Measurements from ENCODE around the gene NUDT3. TPM values are rescaled to one million over a fixed set of nuclear protein-coding genes. Genes with fewer than 3 reads are reported as not detected.
"Not testable (repeated sequence)": the region's sequence is repeated elsewhere in the genome, so short reads cannot be mapped to it uniquely, and the experiment has no call there.

NUDT3 gene
- total and polyA plus RNA-seq, 4 donors = 3.2 to 20.2 (median 9.5) TPM

DNA sequence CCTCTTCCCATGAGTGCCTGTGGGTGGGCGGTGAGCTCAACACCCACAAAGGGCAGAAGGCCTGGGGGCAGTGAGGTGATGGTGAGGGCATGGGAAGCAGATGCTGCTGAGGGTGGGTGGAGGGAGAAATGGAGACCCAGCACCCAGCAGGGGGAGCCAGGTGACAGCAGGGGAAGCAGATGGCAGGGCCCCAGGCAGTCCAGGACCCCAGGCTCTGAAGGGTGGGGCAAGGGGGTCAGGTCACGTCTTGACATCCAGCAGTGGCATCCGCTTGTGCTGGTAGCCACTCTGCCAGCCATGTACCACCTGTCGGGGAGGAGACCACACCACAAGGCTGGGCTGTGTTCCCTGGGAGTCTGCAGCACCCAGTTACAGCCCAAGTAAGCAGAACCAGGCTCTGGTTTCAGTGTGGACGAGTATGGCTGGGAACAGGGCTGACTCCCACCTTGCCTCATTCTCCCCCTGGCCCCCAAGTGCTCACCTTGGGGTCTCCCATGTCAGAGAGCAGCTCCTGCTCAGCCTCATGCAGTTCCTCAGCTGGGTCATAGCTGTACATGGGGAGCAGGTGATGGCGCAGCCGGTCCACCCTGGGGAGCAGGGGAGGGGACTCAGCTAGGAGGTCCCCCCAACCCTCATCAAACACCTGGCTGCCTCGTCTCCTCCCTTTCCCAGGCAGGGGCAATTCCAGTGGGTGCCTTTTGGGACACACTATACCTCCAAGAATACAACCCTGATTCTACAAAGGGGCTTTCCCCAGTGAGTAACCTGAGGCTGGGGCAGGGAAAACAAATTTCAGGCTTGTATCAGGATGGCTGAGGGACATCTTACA is 145.7 kb downstream of the NUDT3 start:
- TF ChIP-seq FOXA1 (IDR thresholded peaks at IDR 0.05) (no peak), EGR1 (IDR thresholded peaks at IDR 0.05; ENCODE audit: low read depth in 2 of 2) (no peak), GABPA (IDR thresholded peaks at IDR 0.05 in 1 of 2, conservative IDR thresholded peaks at IDR 0.05 in 1 of 2) (no peak), HNF4G (IDR thresholded peaks at IDR 0.05) (no peak), NR2F2 (IDR thresholded peaks at IDR 0.05) (no peak), REST (IDR thresholded peaks at IDR 0.05) (no peak), JUND (IDR thresholded peaks at IDR 0.05) (no peak), RAD21 (IDR thresholded peaks at IDR 0.05) (peak; percentile 48 to 73), TAF1 (conservative IDR thresholded peaks at IDR 0.05) (no peak), SP1 (IDR thresholded peaks at IDR 0.05) (no peak)
- TF ChIP-seq, protein P1, sequence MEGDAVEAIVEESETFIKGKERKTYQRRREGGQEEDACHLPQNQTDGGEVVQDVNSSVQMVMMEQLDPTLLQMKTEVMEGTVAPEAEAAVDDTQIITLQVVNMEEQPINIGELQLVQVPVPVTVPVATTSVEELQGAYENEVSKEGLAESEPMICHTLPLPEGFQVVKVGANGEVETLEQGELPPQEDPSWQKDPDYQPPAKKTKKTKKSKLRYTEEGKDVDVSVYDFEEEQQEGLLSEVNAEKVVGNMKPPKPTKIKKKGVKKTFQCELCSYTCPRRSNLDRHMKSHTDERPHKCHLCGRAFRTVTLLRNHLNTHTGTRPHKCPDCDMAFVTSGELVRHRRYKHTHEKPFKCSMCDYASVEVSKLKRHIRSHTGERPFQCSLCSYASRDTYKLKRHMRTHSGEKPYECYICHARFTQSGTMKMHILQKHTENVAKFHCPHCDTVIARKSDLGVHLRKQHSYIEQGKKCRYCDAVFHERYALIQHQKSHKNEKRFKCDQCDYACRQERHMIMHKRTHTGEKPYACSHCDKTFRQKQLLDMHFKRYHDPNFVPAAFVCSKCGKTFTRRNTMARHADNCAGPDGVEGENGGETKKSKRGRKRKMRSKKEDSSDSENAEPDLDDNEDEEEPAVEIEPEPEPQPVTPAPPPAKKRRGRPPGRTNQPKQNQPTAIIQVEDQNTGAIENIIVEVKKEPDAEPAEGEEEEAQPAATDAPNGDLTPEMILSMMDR (IDR thresholded peaks at IDR 0.05; ENCODE audit: low read depth, low read length, missing input control) = peak; percentile 31
- TF ChIP-seq, protein P2, sequence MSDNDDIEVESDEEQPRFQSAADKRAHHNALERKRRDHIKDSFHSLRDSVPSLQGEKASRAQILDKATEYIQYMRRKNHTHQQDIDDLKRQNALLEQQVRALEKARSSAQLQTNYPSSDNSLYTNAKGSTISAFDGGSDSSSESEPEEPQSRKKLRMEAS (IDR thresholded peaks at IDR 0.05) = no peak
- TF ChIP-seq, protein P3, sequence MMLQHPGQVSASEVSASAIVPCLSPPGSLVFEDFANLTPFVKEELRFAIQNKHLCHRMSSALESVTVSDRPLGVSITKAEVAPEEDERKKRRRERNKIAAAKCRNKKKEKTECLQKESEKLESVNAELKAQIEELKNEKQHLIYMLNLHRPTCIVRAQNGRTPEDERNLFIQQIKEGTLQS (IDR thresholded peaks at IDR 0.05) = no peak
- Histone ChIP-seq H3K27ac (ENCODE audit: low read depth in 1 of 2, low read length in 2 of 2) (no peak overlapping the region), H3K36me3 (ENCODE audit: control insufficient read depth in 4 of 4, insufficient read depth in 3 of 4, low read depth in 1 of 4, low read length in 3 of 4) (peaks cover 0 to 8% (median 5%) of the 10 kb centered on the region in 4 donors), H3K4me3 (ENCODE audit: low read depth in 1 of 3, low read length in 3 of 3) (no peak overlapping the region), H3K4me1 (ENCODE audit: control insufficient read depth in 4 of 4, insufficient read depth in 4 of 4, low read length in 3 of 4) (peaks cover 3 to 20% (median 7%) of the 10 kb centered on the region in 4 donors), H3K27me3 (ENCODE audit: control insufficient read depth in 4 of 4, insufficient read depth in 4 of 4, low read length in 3 of 4) (no peaks in the 10 kb centered on the region), H3K9me3 (ENCODE audit: control insufficient read depth in 4 of 4, low read length in 3 of 4) (no peaks in the 10 kb centered on the region), H3K9ac (ENCODE audit: low read depth in 1 of 2, low read length in 2 of 2) (no peak overlapping the region)
- DNase-seq (ENCODE audit: low spot score) = peak; percentile 62
- WGBS = 82% methylated on average over 8 of the region's 8 CpGs

- Histone ChIP-seq H3K27me3 (ENCODE audit: control insufficient read depth in 4 of 4, insufficient read depth in 4 of 4, low read length in 3 of 4) (no peaks in the 10 kb centered on the region), H3K36me3 (ENCODE audit: control insufficient read depth in 4 of 4, insufficient read depth in 3 of 4, low read depth in 1 of 4, low read length in 3 of 4) (peaks cover 0 to 13% (median 6%) of the 10 kb centered on the region in 4 donors), H3K9ac (ENCODE audit: low read depth in 1 of 2, low read length in 2 of 2) (no peak overlapping the region), H3K27ac (ENCODE audit: low read depth in 1 of 2, low read length in 2 of 2) (no peak overlapping the region), H3K4me3 (ENCODE audit: low read depth in 1 of 3, low read length in 3 of 3) (no peak overlapping the region), H3K4me1 (ENCODE audit: control insufficient read depth in 4 of 4, insufficient read depth in 4 of 4, low read length in 3 of 4) (peaks cover 3 to 20% (median 7%) of the 10 kb centered on the region in 4 donors), H3K9me3 (ENCODE audit: control insufficient read depth in 4 of 4, low read length in 3 of 4) (no peaks in the 10 kb centered on the region)
- 70% methylated on average over 2 of the region's 2 CpGs for WGBS
- no peak for DNase-seq (ENCODE audit: low spot score)
- TF ChIP-seq FOXA2 (IDR thresholded peaks at IDR 0.05) (no peak), EGR1 (IDR thresholded peaks at IDR 0.05; ENCODE audit: low read depth in 2 of 2) (no peak), NR2F2 (IDR thresholded peaks at IDR 0.05) (no peak), GABPA (IDR thresholded peaks at IDR 0.05 in 1 of 2, conservative IDR thresholded peaks at IDR 0.05 in 1 of 2) (no peak), RXRA (IDR thresholded peaks at IDR 0.05) (no peak), FOXA1 (IDR thresholded peaks at IDR 0.05) (no peak), TAF1 (conservative IDR thresholded peaks at IDR 0.05) (no peak)
- TF ChIP-seq, protein P4, sequence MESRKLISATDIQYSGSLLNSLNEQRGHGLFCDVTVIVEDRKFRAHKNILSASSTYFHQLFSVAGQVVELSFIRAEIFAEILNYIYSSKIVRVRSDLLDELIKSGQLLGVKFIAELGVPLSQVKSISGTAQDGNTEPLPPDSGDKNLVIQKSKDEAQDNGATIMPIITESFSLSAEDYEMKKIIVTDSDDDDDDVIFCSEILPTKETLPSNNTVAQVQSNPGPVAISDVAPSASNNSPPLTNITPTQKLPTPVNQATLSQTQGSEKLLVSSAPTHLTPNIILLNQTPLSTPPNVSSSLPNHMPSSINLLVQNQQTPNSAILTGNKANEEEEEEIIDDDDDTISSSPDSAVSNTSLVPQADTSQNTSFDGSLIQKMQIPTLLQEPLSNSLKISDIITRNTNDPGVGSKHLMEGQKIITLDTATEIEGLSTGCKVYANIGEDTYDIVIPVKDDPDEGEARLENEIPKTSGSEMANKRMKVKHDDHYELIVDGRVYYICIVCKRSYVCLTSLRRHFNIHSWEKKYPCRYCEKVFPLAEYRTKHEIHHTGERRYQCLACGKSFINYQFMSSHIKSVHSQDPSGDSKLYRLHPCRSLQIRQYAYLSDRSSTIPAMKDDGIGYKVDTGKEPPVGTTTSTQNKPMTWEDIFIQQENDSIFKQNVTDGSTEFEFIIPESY (IDR thresholded peaks at IDR 0.05) = no peak
- TF ChIP-seq, protein P1 (IDR thresholded peaks at IDR 0.05; ENCODE audit: low read depth, low read length, missing input control) = no peak
Measured at GRCh38 chr6:34246249-34246562, 146.3 kb downstream of the NUDT3 start.

DNA sequence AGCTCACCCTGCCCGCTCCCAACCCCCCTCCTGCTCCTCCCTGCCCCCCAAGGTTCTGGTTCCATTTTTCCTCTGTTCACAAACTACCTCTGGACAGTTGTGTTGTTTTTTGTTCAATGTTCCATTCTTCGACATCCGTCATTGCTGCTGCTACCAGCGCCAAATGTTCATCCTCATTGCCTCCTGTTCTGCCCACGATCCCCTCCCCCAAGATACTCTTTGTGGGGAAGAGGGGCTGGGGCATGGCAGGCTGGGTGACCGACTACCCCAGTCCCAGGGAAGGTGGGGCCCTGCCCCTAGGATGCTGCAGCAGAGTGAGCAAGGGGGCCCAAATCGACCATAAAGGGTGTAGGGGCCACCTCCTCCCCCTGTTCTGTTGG is 146.7 kb downstream of the NUDT3 start:
- WGBS = 87% methylated on average over 7 of the region's 7 CpGs
- H3K27ac ChIP-seq (ENCODE audit: low read depth in 1 of 2, low read length in 2 of 2); H3K9me3 ChIP-seq (ENCODE audit: control insufficient read depth in 4 of 4, low read length in 3 of 4); H3K4me3 ChIP-seq (ENCODE audit: low read depth in 1 of 3, low read length in 3 of 3); DNase-seq (ENCODE audit: low spot score); H3K9ac ChIP-seq (ENCODE audit: low read depth in 1 of 2, low read length in 2 of 2); H3K27me3 ChIP-seq (ENCODE audit: control insufficient read depth in 4 of 4, insufficient read depth in 4 of 4, low read length in 3 of 4): not testable (repeated sequence)
- Histone ChIP-seq H3K4me1 (ENCODE audit: control insufficient read depth in 4 of 4, insufficient read depth in 4 of 4, low read length in 3 of 4) (peaks cover 3 to 20% (median 7%) of the 10 kb centered on the region in 4 donors), H3K36me3 (ENCODE audit: control insufficient read depth in 4 of 4, insufficient read depth in 3 of 4, low read depth in 1 of 4, low read length in 3 of 4) (peaks cover 0 to 17% (median 6%) of the 10 kb centered on the region in 4 donors)
